ENCODE data around the gene TRAPPC12. TPM values are rescaled to one million over a fixed set of nuclear protein-coding genes. Genes with fewer than 3 reads are reported as not detected.

The TRAPPC12 gene
- total RNA-seq, 4 donors from 2014 or later = 125 to 157 (median 145) TPM

DNA sequence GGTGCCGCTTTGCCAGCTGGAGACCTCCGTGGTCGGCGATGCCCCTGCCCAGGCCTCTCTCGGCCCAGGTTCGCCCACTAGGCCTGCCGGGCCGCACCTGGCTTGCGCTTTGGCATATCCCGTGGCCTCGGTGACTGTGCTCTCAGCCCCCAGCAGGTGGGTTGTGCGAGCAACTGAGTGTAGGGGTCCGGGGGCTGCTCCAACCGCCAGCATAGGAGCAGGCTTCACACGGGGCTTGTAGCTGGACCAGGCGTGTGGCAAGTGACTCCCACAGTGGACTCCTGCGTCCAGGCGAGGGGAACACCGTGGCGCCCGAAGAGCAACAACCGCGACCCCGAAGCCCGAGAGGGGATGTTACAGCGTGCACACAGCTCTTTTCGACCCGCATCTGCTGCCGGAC lies 9.7 kb downstream of the TRAPPC12 start:
- Histone ChIP-seq H3K4me3 (no peak overlapping the region), H3K27ac (no peak overlapping the region), H3K36me3 (peaks cover 11 to 75% (median 14%) of the 10 kb centered on the region in 3 donors), H3K4me1 (no peaks in the 10 kb centered on the region), H3K9me3 (no peaks in the 10 kb centered on the region), H3K27me3 (no peaks in the 10 kb centered on the region)
- no peak for DNase-seq (ENCODE audit: low spot score in 2 of 2)
- TF ChIP-seq POLR2A (IDR thresholded peaks at IDR 0.05) (no peak), EP300 (IDR thresholded peaks at IDR 0.05) (no peak)
- TF ChIP-seq, protein P1, sequence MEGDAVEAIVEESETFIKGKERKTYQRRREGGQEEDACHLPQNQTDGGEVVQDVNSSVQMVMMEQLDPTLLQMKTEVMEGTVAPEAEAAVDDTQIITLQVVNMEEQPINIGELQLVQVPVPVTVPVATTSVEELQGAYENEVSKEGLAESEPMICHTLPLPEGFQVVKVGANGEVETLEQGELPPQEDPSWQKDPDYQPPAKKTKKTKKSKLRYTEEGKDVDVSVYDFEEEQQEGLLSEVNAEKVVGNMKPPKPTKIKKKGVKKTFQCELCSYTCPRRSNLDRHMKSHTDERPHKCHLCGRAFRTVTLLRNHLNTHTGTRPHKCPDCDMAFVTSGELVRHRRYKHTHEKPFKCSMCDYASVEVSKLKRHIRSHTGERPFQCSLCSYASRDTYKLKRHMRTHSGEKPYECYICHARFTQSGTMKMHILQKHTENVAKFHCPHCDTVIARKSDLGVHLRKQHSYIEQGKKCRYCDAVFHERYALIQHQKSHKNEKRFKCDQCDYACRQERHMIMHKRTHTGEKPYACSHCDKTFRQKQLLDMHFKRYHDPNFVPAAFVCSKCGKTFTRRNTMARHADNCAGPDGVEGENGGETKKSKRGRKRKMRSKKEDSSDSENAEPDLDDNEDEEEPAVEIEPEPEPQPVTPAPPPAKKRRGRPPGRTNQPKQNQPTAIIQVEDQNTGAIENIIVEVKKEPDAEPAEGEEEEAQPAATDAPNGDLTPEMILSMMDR (IDR thresholded peaks at IDR 0.05) = no peak
- WGBS, 2 donors = 96 to 98% methylated on average over 27 to 29 of the region's 29 CpGs

DNA sequence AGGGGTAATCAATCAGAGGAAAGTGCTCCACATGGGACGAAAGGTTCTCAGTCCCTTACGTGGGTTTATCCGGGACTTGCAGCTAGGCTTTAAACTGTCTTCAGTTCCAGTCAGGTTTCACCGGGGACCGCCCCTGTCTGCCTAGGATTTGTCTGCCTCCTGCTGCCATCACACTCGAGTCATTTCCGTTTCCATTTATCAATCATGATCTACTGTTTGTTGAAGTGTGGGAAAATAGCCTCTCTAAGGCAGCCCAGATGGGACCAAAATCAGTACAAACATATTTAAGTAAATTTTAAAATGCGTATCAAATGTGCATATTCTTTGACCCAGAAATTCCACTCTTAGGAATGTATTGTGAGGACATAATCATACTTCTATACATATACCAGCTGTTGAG lies 10.5 kb downstream of the TRAPPC12 start:
- Histone ChIP-seq H3K27ac (no peak overlapping the region), H3K4me1 (no peaks in the 10 kb centered on the region), H3K36me3 (peaks cover 11 to 81% (median 14%) of the 10 kb centered on the region in 3 donors), H3K4me3 (no peak overlapping the region), H3K9me3 (peaks cover 0 to 2% (median 0%) of the 10 kb centered on the region in 4 donors), H3K27me3 (no peaks in the 10 kb centered on the region)
- TF ChIP-seq POLR2A (IDR thresholded peaks at IDR 0.05) (no peak), EP300 (IDR thresholded peaks at IDR 0.05) (no peak)
- TF ChIP-seq, protein P1 (IDR thresholded peaks at IDR 0.05) = no peak
- 91 to 96% methylated on average over 8 of the region's 8 CpGs for WGBS, 2 donors
- DNase-seq (ENCODE audit: low spot score in 2 of 2) = no peak

DNA sequence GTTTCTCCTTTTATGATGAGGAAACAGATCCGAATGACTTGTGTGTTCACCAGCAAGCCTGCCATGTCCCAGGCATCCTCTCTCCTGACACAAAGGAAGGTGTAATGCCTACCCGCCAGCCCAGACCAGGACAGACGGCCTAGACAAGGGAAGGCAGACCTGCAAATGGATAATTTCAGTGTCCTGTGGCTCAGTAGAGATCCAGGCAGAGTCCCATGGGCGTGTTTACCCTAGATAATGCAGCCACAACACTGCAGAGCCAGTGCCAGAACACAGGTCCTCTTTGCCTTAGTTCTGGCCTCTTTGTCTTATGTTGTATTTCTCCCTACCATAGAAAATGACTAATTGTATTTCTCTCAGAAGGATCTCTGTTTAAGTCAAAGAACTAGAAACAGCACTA lies 12.7 kb downstream of the TRAPPC12 start:
- no peak for TF ChIP-seq EP300 (IDR thresholded peaks at IDR 0.05)
- TF ChIP-seq, protein P1 (IDR thresholded peaks at IDR 0.05) = no peak
- TF ChIP-seq POLR2A (IDR thresholded peaks at IDR 0.05) = no peak
- Histone ChIP-seq H3K27ac (no peak overlapping the region), H3K4me1 (no peaks in the 10 kb centered on the region), H3K9me3 (peaks cover 0 to 21% (median 9%) of the 10 kb centered on the region in 4 donors), H3K4me3 (no peak overlapping the region), H3K27me3 (no peaks in the 10 kb centered on the region), H3K36me3 (peaks cover 11 to 89% (median 14%) of the 10 kb centered on the region in 3 donors)
- WGBS, 2 donors = 89 to 93% methylated on average over 4 of the region's 4 CpGs
- DNase-seq (ENCODE audit: low spot score in 2 of 2) = no peak

DNA sequence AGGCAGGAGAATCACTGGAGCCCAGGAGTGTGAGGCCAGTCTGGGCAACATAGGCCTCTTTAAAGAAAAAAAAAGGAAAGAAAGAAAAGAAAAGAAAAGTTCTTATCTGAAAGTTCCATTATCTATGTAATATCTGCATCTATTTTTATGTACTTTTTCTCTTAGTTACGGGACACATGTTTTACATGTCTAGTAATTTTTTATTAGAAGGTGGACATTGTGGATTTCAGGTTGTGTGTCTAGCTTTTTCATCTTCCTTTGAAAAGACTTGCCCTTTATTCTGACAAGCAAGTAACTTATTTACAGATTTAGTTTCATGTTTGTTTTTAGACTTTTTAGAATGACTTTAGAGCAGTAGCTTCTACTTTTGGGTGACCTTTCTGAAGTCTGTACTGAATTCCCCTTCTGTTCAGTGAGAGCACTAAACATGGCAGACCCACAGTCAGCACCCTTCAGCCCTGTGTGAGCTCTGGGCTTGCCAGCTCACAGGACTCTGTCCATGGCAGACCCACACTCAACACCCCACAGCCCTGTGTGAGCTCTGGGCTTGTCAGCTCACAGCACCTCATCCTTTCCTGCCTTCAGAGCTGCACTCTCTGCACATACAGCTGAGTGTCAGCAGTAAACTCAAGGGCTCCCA lies 17.5 kb downstream of the TRAPPC12 start:
- Histone ChIP-seq H3K36me3 (peaks cover 0 to 87% (median 0%) of the 10 kb centered on the region in 3 donors), H3K4me3 (no peak overlapping the region), H3K27me3 (no peaks in the 10 kb centered on the region), H3K9me3 (peaks cover 0 to 26% (median 10%) of the 10 kb centered on the region in 4 donors), H3K27ac (no peak overlapping the region), H3K4me1 (peaks cover 0 to 14% (median 0%) of the 10 kb centered on the region in 4 donors)
- TF ChIP-seq POLR2A (IDR thresholded peaks at IDR 0.05) (no peak), EP300 (IDR thresholded peaks at IDR 0.05) (no peak)
- TF ChIP-seq, protein P1 (IDR thresholded peaks at IDR 0.05) = no peak
- DNase-seq (ENCODE audit: low spot score in 2 of 2) = no peak
- 98% methylated on average over 1 of the region's 1 CpG for WGBS, 2 donors

DNA sequence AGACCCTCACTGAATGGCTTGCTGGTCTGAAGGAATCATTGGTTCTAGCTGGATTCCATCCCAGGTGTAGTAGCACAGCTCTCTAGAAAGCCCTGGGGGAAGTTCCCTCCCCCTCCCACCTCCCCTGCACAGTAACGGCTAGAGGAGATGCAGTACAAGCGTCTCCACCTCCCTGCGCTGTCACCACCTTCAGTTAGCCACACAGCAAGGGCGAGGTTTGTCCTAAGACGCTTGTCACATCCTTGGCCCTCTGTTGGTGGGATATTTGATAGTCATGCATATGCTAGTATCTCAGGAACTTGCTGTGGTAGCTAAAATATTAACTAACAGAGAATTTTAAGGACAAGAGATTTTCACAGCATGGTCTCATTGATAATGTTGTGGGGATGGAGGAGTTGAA lies 19.4 kb downstream of the TRAPPC12 start:
- peaks cover 0 to 88% (median 0%) of the 10 kb centered on the region in 3 donors for H3K36me3 ChIP-seq
- no peaks in the 10 kb centered on the region for H3K27me3 ChIP-seq
- no peak overlapping the region for H3K27ac ChIP-seq
- DNase-seq (ENCODE audit: low spot score in 2 of 2) = no peak
- H3K9me3 ChIP-seq = peaks cover 0 to 26% (median 10%) of the 10 kb centered on the region in 4 donors
- H3K4me1 ChIP-seq = peaks cover 0 to 20% (median 0%) of the 10 kb centered on the region in 4 donors
- no peak overlapping the region for H3K4me3 ChIP-seq
- WGBS, 2 donors = 78 to 91% methylated on average over 4 to 5 of the region's 5 CpGs
- TF ChIP-seq POLR2A (IDR thresholded peaks at IDR 0.05) (no peak), EP300 (IDR thresholded peaks at IDR 0.05) (no peak)
- TF ChIP-seq, protein P1 (IDR thresholded peaks at IDR 0.05) = no peak

Measured in tibial nerve (tissue), 4 donors.